Activated T-helper 9 cell treated with anti-CD3 and anti-CD28 coated beads, Interleukin-2, amount 50 U/mL, for 16 hours (primary cell): Measurements from ENCODE around the gene PPBP.

ENCODE experiments used
- DNase-seq: peaks from one replicate; pipeline ENCODE4 v3.0.0-alpha.2; 2020; ENCODE audit warnings: low read depth

PPBP gene

GRCh38 chr4:73988061-73988460, at the start of gene PPBP:
PPBP (minus strand) TSS chr4:73988190; CDS start chr4:73988103, 87 bp downstream.
- DNase-seq: no peak

DNA sequence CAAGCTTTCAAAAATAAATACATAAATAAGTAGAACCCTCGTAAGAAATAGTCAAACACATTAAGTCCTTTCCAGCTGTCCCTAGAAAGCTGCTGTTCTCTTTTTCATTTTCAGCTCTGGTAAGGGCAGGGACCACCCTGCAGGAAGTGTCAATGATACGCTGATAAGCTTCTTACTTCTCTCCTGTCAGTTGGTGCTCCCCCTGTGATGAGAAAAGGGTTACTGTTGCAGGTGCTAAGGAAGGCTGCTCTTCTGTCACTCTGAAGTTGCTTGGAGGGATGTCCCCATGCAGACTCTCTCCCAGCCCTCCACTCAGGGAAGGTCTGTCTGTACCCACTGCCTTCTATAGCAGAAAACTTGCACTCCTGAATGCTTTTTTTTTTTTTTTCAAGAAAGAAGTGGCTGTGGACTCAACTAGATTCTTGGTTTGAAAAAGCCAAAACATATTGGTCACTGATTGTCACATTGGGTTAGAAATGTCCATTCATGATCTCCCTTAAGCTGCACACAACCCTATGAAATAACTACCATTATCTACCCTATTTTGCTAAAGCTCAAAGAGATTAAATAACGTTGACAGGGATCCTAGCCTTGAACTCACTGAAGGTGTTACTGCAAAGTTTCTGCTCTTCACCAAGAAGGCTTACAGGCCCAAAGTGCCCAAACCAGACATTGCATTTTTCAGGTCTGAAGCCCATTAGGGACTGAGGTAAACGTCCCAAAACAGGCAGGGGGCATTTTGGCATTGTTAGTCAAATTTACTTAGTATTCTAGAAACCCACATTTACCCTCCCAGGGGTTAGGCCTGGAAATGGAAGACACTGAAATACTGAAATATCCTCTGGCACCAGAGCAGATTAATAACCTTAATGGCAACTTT, 49.3 kb upstream of the PPBP start:
- no peak for DNase-seq

DNA sequence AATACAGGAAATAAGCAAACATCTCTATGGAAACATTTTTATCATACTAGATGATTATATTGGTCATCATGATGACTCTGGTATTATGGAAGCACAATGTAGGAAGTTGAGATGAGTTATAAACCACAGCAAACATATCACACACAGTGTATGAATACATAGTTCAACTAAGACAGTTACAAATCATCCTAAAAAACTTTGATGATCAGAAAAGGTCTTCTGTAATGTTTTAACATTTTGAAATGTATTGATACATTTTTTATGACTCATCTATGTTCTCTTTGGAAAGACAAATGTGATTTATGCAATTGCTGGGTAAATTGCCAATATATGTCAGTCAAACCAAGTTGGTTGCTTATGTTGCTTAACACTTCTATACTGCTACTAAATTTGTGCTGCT, 45.7 kb upstream of the PPBP start:
- no peak for DNase-seq

DNA sequence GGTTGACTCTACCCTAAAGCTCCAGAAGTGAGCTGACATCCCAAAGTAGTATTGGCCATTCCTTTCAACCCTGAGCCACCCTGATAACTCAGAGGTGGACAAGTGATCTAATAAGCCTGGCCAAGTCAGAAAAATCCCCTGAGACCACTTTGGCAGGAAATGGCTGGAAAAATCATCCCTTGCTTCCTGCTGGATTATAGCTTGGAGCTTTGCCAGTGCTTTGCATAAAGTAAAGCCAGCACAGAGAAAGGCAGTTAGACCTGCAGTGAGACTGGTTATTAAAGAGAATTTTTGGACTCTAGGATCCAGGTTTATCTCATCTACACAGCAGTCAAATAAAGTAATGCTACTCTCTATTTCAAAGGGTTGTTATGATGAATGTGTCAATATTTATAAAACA, 44.1 kb upstream of the PPBP start:
- DNase-seq: no peak

DNA sequence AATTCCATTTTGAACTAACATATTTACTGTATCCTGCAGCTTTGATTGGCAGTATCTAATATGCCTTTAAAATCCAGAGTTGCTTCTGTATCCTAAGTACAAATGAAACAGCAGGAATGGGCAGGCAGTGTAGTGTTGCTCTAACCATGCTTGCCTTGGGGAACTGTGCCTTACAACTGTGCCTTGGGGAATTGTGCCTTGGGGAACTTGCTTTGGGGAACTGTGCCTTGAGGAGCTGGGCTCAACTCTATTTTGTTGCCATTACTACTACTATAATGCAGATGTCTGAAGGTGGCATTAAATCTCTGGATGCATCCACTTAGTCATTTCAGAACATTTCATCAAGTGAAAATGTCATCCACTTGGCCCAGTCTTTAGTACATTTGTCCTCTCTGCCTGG, 43.6 kb upstream of the PPBP start:
- no peak for DNase-seq

GRCh38 chr4:74030285-74030684, 42.3 kb upstream of the PPBP start:
- DNase-seq: no peak

- DNase-seq: no peak
These were observed 40.5 kb upstream of the PPBP start for GRCh38 chr4:74028504-74028903.

DNA sequence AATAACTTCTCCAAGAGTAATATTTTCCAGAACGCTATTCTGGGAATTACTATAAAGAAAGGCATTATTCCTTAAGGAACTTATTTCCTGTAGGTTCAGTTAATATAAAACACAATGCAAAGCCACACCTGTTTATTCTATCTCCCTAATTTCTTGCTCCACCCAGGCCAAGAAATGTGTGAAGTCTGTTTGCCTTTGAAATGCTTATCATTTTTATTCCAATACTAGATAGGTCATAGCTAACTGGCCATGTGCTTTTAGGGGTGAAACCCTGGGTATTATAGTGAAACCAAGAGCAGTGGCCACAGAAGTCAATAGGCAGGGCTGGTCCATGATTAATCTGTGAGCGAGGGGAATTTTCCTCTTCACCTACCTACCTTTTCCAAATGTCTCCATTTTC, 35.7 kb upstream of the PPBP start:
- no peak for DNase-seq

GRCh38 chr4:74021601-74022000, 33.6 kb upstream of the PPBP start:
- DNase-seq: no peak

DNA sequence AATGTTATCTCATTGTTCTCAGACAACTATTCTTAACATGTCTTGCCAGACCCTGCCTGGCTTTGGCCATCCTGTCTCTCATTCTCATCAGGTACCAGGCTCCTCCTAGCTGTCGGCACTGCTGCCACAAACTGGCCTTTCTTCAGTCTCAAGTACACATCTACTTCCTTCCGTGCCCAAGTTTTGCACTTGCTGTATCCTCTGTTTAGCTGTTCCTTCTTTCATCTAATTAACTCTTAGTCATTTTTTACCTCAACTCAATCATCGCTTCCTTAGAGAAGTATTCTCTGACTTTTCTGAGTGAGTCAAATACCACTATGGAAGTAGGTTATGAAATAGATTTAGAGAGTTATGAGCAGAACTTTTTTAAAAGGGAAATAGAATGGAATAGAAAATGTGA, 30.8 kb upstream of the PPBP start:
- no peak for DNase-seq

- no peak for DNase-seq
These were observed 30.1 kb upstream of the PPBP start for GRCh38 chr4:74018116-74018515.

DNA sequence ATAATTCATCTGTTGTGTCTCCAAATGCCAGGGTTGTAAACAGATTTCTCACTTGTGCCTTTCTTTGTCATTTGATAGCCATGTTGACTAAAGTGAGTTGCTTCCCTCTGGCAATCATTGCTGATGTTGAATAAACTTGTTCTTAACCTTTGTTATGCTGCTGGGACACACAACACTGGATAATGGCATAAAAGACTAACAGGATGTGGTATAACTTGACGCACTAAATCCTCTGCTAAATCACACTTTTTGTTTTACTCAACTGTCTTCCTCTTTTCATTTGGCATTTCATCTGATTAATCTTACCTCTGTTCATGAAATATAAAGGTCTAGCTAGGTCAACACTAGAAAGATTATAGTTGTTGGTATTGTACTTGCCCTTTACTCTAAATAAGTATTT, 28.1 kb upstream of the PPBP start:
- no peak for DNase-seq

DNA sequence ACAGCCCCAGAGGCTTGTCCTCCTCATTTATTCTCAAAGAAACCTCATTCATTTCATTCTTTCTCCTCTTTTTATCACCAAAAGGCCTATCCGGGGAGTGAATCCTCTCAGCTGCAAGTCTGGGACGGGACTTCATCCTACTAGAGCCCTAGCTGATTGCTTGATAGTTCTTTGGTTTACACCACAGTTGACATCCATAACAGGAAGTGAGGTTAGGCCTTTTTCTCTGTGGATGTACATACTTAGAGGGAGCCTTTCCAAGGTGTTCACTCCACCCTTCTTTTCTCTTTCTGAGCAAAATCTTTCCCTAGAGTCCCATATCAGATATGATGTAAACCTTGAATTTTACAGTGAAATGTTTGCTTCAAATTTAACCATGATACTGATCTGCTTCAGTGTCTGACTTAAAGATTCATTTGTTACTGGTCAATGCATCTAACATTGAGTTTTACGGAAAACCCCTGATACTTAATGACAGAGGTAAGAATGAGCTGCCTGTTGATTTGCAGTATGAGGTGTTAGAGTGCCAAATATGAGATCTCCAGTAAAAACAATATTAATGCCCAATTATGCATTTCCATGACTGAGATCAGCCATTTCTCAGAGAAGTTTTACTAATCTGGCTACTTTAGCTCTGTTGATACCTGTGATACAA, 27.3 kb upstream of the PPBP start:
- DNase-seq: no peak

- DNase-seq: no peak
These were observed 26.3 kb upstream of the PPBP start for GRCh38 chr4:74014332-74014731.

DNA sequence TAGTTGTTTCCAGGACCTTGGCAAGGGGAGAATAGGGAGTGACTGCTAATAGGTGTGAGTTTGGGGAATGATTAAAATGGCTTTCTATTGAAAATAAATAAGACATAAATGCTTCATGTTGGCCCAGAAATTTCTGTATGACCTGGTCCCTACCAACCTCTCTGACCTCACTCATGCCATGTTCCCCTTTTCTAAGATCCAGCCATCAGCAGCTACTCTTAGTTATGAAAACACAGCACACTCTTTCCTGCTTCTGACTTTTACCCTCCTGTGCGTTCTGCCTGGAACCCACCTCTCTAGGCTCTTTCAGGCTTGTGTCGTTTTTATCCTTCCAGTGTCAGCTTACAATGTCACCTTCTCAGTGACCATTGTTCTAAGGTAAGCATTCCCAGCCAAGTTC, 25.3 kb upstream of the PPBP start:
- DNase-seq: no peak

DNA sequence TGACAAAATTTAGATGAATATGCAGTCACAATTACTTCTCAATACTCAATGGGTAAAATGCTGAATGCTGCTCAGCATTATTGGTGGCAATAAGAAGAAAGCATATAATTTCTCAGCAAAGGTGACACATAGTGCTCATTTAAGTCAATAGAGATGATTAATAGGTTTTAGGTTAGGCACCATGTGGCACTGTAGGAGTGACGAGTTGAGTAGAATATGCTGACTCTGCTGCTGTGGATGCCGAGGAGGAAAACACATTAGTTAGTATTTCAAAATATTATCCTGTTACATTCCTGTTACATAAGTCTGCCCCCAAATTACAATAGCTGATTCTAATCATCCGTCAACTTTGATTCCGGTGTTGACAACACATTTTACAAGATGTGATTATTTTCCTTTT, 24.1 kb upstream of the PPBP start:
- no peak for DNase-seq

DNA sequence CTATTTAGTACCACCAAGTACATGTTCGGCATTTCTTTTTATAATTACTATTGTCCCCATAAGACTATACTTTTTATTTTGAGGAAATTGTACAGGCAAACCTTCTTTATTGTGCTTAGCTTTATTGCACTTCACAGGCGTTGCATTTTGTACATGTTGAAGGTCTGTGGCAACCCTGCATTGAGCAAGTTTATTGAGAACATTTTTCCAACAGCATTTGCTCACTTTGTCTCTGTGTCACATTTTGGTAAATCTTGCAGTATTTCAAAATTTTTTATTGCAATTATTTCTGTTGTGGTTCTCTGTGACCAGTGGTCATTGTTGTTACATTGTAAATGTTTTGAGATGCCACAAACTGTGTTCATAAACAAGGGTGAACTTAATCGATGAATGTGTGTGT, 21.3 kb upstream of the PPBP start:
- DNase-seq: no peak

GRCh38 chr4:74006009-74006476, 18.1 kb upstream of the PPBP start:
- no peak for DNase-seq

DNA sequence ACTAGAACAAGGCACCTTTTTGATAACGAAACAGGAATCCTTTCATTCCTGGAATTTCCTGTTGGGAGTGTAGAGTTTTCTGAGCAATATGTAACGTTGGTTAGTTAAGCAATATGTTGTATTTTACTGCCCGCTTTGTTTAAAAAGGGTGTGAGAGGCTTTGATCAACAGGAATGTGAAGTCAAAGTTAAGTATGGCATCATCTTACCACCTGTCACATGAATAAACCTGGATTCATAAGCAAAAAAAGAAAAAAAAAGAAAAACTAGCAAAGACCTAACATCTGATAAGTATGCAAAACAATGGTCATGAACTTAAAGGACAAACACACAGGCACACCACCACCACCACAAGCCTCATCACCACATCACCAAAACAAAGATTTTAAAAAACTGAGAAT, 17.5 kb upstream of the PPBP start:
- no peak for DNase-seq

DNA sequence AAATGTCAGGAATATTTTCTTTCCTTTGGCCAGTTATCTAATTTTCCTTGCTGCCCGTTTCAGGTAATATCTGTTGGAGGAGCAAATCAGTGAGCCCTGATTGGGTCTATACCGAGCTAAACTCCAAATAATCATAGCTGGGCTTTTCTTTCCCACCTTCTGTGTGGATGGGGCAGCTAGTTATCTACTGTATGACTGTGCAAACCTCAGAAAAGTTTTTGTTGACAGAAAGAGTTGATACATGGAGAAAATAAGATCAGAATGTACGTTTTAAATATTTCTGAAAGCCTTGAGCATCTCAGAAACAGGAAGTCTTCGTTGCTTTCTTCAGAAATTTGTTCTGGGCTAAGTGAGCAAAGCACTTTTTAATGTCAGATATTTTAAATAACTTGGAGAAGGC, 16.7 kb upstream of the PPBP start:
- DNase-seq: no peak

DNA sequence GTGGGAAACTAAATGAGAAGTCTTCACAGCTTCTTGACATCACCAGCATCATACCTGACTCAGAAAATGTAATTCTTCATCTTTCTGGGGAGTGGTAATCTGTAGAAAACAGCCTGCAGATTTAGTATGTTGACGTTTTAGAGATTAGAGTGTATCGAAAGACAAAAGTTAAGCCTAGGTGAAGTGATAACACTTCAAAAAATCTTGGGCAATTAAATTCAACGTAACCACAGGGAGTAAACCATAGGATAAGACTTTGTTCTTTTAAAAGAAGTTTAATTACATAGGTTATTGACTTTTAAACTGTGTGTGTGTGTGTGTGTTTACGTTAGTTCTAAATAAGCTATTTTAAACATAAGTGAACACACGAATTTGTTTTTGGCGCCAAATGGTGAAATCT, 12.3 kb upstream of the PPBP start:
- DNase-seq: no peak

- no peak for DNase-seq
These were observed 10.3 kb upstream of the PPBP start, which contains the start of gene CXCL5 for GRCh38 chr4:73998040-73999011. CXCL5 (minus strand) TSS chr4:73998677; CDS start chr4:73998581, 96 bp downstream.
